HFFc6 (cell line): ENCODE results near the gene DENR. TPM values are rescaled to one million over a fixed set of nuclear protein-coding genes. Genes with fewer than 3 reads are reported as not detected.
"Not testable (repeated sequence)": the region's sequence is repeated elsewhere in the genome, so short reads cannot be mapped to it uniquely, and the experiment has no call there.

ENCODE experiments used
- DNase-seq: peaks from one replicate; pipeline ENCODE4 v3.0.0-alpha.2; 2018
- H3K27ac Mint-ChIP-seq: 2 replicates; pipeline ENCODE4 v1.8.0; 2020; ENCODE audit warnings: mild to moderate bottlenecking, mixed read lengths
- H3K27me3 Mint-ChIP-seq: 2 replicates; pipeline ENCODE4 v1.8.0; 2021; ENCODE audit warnings: mild to moderate bottlenecking, moderate library complexity, mixed read lengths; ENCODE audit not compliant: insufficient read depth
- H3K36me3 Mint-ChIP-seq: 2 replicates; pipeline ENCODE4 v1.8.0; 2021; ENCODE audit warnings: low read depth, mixed read lengths
- H3K4me1 Mint-ChIP-seq: 2 replicates; pipeline ENCODE4 v1.8.0; 2020; ENCODE audit warnings: low read depth, mixed read lengths
- H3K4me3 Mint-ChIP-seq: 2 replicates; pipeline ENCODE4 v1.8.0; 2020; ENCODE audit warnings: mild to moderate bottlenecking, moderate library complexity, mixed read lengths
- H3K9me3 Mint-ChIP-seq: 2 replicates; pipeline ENCODE4 v1.8.0; 2020; ENCODE audit warnings: mild to moderate bottlenecking, mixed read lengths
- CTCF ChIP-seq: fragments of 200-600 bp; sonication (generic); IDR thresholded peaks from 2 replicates; pipeline ENCODE4 v1.5.0; 2021; ENCODE audit warnings: antibody characterized with exemption, mild to moderate bottlenecking
- long read RNA-seq: library from polyadenylated mRNA; unstranded; transcript quantifications from one replicate; pipeline ENCODE4 v2.0.0, GENCODE V29; 2019
- total RNA-seq, 6 experiments: library from RNA; stranded (reverse); fragmentation: NEBNext Ultra II Directional; extraction: Animal tissue kit (Norgen Biotek cat#: 25700); gene quantifications; 2 replicates in 1 of 6; 3 replicates in 5 of 6; pipeline ENCODE4 v1.2.3, GENCODE V29; 2021

The DENR gene
- total RNA-seq = 10 to 100 TPM; 53.2 to 66.7 (median 61.7) TPM
- long read RNA-seq, partial matches to known transcripts = 12 of 18 reads
- long read RNA-seq, other reads (novel, unspliced or antisense) = 6 of 18 reads

DNA sequence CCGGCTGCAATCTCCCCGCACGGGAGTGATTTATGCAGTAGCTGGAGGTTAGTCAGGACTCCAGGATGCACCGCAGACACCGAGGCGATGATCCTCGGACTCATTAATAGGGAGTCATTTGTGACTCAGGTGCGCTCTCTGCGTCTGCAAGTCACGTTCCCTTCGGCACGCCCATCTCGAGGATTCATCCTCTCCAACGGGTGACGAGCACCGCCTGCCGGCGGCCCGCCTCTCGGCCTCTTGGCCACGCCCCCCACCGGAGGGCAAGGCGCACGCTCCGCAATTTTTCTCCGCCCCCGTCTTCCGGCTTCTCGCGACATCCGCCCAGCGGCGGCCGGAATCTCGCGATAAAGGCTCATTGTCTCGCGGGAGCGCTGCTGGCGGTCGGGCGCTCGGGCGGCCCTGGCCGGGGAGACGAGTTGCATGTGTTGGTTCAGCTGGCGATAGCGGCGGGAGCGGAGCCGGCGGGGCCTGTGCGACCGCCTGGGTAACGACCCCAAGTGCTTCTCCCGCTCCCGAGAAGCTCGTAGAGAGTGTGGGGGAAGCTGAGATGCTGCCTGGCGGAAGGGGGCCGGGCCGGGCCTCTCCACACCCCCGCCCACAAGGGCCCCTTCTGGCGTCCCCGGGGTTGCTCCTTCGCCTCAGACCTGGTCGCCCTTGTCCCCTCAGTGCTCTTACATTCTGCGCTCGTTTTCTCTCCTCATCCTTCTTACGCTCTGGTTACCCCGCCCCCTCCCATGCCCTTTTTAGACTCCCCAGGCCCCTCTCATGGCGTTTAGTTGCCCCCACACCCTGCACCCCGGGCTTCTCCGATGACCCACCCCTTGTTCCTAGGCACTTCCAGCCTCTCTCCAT is at the start of gene DENR:
DENR (plus strand) TSS at position 361 of the 855 bp plus-strand sequence. CDS start 878 bp downstream, outside the sequence.
- Mint-ChIP-seq H3K27me3 (peaks cover 3% of the 10 kb centered on the region), H3K9me3 (no peaks in the 10 kb centered on the region), H3K4me1 (peaks cover 37% of the 10 kb centered on the region), H3K27ac (peak within 1 kb of the TSS; percentile 81), H3K36me3 (peaks cover 42% of the 10 kb centered on the region), H3K4me3 (peak within 1 kb of the TSS; percentile 95)
- DNase-seq = peak; percentile 99
- peak; percentile 85 for TF ChIP-seq CTCF

DNA sequence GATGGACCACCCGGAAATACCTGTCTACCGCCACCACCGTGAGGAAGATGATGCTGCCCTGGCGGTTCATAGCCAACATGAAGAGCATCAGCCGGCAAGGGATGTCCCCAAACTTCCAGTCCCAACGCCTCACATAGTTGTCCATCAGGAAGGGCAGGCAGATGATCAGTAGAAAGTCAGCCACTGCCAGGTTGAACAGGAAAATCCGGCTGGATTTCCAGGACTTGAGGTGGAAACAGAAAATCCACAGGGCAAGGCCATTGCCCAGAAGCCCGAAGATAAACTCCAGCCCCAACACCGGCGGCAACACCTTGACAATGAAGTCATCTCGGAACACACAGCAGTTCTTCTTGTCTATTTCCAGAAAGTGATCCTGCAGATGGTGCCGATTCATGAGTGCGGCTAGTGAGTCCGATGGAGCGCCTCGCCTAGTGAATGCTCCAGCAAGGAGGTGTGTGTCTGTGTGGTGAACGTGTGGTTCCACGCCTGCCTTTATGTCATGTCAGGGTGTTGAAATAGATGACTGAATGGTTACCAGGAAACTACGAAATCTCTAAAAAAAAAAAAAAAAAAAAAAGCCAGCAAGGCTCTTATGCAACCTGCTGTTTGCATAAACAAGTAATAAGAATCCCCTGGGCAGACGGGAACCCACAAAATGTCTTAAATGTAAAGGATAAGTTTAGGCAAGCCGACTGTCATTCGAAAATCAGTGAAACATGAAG is 49.6 kb upstream of the DENR start, which contains the start of gene HCAR2:
HCAR2 (minus strand) TSS at position 468 of the 722 bp plus-strand sequence; CDS start at position 394, 74 bp downstream.
- not testable (repeated sequence) for H3K9me3 Mint-ChIP-seq, H3K4me3 Mint-ChIP-seq, DNase-seq, H3K36me3 Mint-ChIP-seq, H3K27ac Mint-ChIP-seq, H3K27me3 Mint-ChIP-seq
- H3K4me1 Mint-ChIP-seq = peaks cover 13% of the 10 kb centered on the region

DNA sequence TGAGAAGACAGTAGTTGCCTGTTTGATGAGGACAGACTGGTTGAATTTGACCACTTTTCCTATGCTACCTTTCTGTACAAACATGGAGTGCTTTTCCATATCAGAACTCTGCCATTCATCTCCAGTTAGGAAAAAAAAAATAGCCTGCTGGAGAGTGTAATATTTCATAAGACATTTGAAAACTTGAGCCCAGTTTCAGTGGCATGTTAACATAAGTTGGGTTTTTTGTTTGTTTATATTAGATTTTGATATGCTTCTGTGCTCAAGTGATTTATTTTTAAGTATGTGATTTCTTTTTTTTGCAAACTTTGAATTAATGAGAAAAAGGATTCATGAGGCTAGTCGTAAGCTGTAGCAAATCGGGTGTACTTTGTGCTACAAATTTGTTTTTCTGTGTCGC is 48.8 kb upstream of the DENR start:
- H3K4me1 Mint-ChIP-seq = peaks cover 13% of the 10 kb centered on the region
- not testable (repeated sequence) for H3K27ac Mint-ChIP-seq, H3K36me3 Mint-ChIP-seq, H3K9me3 Mint-ChIP-seq, DNase-seq, H3K4me3 Mint-ChIP-seq, H3K27me3 Mint-ChIP-seq

GRCh38 chr12:122709287-122709686 is 43.3 kb upstream of the DENR start:
- not testable (repeated sequence) for H3K4me3 Mint-ChIP-seq, H3K9me3 Mint-ChIP-seq, H3K27me3 Mint-ChIP-seq, H3K4me1 Mint-ChIP-seq, H3K36me3 Mint-ChIP-seq, DNase-seq, H3K27ac Mint-ChIP-seq

GRCh38 chr12:122710341-122710740 is 42.3 kb upstream of the DENR start:
- not testable (repeated sequence) for H3K9me3 Mint-ChIP-seq, H3K27ac Mint-ChIP-seq, H3K4me1 Mint-ChIP-seq, H3K27me3 Mint-ChIP-seq, H3K36me3 Mint-ChIP-seq, DNase-seq, H3K4me3 Mint-ChIP-seq

- not testable (repeated sequence) for H3K27ac Mint-ChIP-seq, H3K4me3 Mint-ChIP-seq, DNase-seq, H3K36me3 Mint-ChIP-seq, H3K4me1 Mint-ChIP-seq, H3K27me3 Mint-ChIP-seq, H3K9me3 Mint-ChIP-seq
Observed at GRCh38 chr12:122711266-122711665, 41.4 kb upstream of the DENR start.

DNA sequence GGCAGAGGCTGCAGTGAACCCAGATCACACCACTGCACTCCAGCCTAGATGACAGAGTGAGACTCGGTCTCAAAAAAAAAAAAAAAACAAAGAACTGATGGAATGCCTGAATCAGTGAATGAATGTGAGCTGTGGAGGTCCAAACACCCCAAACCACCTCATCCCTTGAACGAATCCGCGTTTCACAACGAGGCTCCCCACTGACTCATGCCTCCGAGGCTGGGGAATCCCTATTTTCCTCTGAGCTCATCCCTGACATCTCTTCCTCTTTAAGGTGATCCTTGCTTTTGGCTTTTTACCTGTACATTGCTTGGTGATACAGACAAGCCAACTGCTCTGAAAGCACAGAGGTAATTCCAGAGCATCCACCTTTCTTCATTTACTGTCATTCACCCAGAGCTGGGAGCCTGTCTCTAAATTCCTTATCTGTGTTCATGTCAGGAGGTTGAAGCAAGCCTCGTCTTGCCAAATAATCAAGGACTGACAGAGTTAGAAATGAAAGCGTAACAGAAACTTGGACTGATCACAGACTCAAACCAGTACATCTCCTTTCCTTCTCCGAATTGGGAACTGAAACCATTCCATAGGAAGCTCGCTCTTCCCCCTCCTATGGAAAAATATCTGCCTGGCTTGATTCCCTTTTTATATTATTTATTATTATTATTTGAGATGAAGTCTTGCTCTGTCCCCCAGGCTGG is 39.0 kb upstream of the DENR start:
- not testable (repeated sequence) for H3K27ac Mint-ChIP-seq, DNase-seq, H3K4me3 Mint-ChIP-seq, H3K9me3 Mint-ChIP-seq, H3K36me3 Mint-ChIP-seq, H3K4me1 Mint-ChIP-seq
- peaks cover 12% of the 10 kb centered on the region for H3K27me3 Mint-ChIP-seq

DNA sequence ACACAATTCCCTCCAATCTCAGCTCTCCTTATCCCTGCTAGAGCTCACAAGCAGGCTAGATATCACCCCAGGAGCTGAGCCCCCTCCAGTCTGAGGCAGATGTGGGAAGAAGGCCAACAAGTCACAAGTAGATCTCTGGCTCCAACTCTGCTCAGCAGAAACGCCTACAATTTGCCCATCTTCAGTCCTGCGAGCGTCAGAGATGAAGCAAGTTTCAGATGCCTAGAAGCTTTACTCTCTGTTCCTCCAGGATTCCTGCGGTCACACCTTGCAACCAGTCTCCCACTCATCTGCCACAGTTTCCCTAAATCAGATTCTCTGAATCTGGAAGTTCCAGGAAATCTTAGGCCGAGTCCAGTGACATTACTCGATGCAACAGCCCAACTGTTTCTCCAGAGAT is 37.4 kb upstream of the DENR start:
- peaks cover 11% of the 10 kb centered on the region for H3K27me3 Mint-ChIP-seq
- H3K4me1 Mint-ChIP-seq = peaks cover 10% of the 10 kb centered on the region
- H3K27ac Mint-ChIP-seq, H3K36me3 Mint-ChIP-seq, H3K4me3 Mint-ChIP-seq, DNase-seq, H3K9me3 Mint-ChIP-seq: not testable (repeated sequence)

DNA sequence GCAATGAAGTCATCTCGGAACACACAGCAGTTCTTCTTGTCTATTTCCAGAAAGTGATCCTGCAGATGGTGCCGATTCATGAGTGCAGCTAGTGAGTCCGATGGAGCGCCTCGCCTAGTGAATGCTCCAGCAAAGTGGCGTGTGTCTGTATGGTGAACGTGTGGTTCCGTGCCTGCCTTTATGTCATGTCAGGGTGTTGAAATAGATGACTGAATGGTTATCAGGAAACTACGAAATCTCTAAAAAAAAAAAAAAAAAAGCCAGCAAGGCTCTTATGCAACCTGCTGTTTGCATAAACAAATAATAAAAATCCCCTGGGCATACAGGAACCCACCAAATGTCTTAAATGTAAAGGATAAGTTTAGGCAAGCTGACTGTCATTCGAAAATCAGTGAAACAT is 36.0 kb upstream of the DENR start, which contains the start of gene HCAR3:
HCAR3 (minus strand) TSS at position 154 of the 400 bp plus-strand sequence; CDS start at position 80, 74 bp downstream.
- peaks cover 14% of the 10 kb centered on the region for H3K4me1 Mint-ChIP-seq
- DNase-seq, H3K36me3 Mint-ChIP-seq, H3K27ac Mint-ChIP-seq, H3K27me3 Mint-ChIP-seq, H3K9me3 Mint-ChIP-seq, H3K4me3 Mint-ChIP-seq: not testable (repeated sequence)
